SK-N-SH (cell line): Measurements from ENCODE around the gene CYP39A1. TPM values are rescaled to one million over a fixed set of nuclear protein-coding genes. Genes with fewer than 3 reads are reported as not detected.

Experiments
- CTCF ChIA-PET: fragments of 300-600, 350-600 bp; formaldehyde crosslinking; extraction: SDS; loops from one replicate; lab custom pipeline; 2021; lab: Yijun Ruan, JAX
- POLR2A ChIA-PET: fragments of 350-600 bp; sonication (Branson Sonifier 250); formaldehyde crosslinking; extraction: SDS; loops from one replicate; lab custom pipeline; 2020; ENCODE audit warnings: antibody characterized with exemption, inconsistent platforms; lab: Yijun Ruan, JAX
- DNase-seq: peaks from one replicate; pipeline ENCODE4 v3.0.0; 2012
- H2AFZ ChIP-seq: fragments of 200-600 bp; sonication (generic); 2 replicates; pipeline ENCODE4 v1.8.1; 2016; ENCODE audit warnings: antibody characterized with exemption, mild to moderate bottlenecking, low read depth
- H3F3A ChIP-seq: fragments of 200-600 bp; sonication (generic); replicated peaks from 2 replicates; pipeline ENCODE3; 2016; ENCODE audit warnings: antibody characterized with exemption, mild to moderate bottlenecking; ENCODE audit not compliant: insufficient read depth
- H3K27ac ChIP-seq, 2 experiments: fragments of 200-500 bp in 1 of 2; fragments of 200-600 bp in 1 of 2; sonication (Bioruptor generic) in 1 of 2; sonication (generic), shearing (Covaris generic) in 1 of 2; 2 replicates each; pipeline versions ENCODE4 v1.5.1 to v1.6.1; 2014 to 2016; ENCODE audit warnings: low read depth in 2 of 2, inconsistent platforms in 1 of 2, low read length in 1 of 2, mild to moderate bottlenecking in 1 of 2, mixed read lengths in 1 of 2
- H3K27me3 ChIP-seq: fragments of 200-600 bp; sonication (generic), shearing (Covaris generic); 2 replicates; pipeline ENCODE4 v1.6.1; 2016; ENCODE audit warnings: mixed run types; ENCODE audit not compliant: insufficient read depth
- H3K36me3 ChIP-seq, 2 experiments: fragments of 200-500 bp in 1 of 2; fragments of 200-600 bp in 1 of 2; sonication (Bioruptor generic) in 1 of 2; sonication (generic) in 1 of 2; replicated peaks in 1 of 2; 2 replicates each; pipeline versions ENCODE3 to v1.5.1; 2014 to 2016; ENCODE audit warnings: low read length in 1 of 2, mild to moderate bottlenecking in 1 of 2; ENCODE audit not compliant: insufficient read depth in 2 of 2, control insufficient read depth in 1 of 2
- H3K4me1 ChIP-seq, 2 experiments: fragments of 200-500 bp in 1 of 2; fragments of 200-600 bp in 1 of 2; sonication (Bioruptor generic) in 1 of 2; sonication (generic), shearing (Covaris generic) in 1 of 2; 2 replicates each; pipeline versions ENCODE4 v1.5.1 to v1.6.1; 2014 to 2016; ENCODE audit warnings: low read depth in 1 of 2, low read length in 1 of 2, mixed run types in 1 of 2; ENCODE audit not compliant: insufficient read depth in 2 of 2, control insufficient read depth in 1 of 2
- H3K4me2 ChIP-seq: fragments of 200-600 bp; sonication (generic), shearing (Covaris generic); 2 replicates; pipeline ENCODE4 v1.6.1; 2017; ENCODE audit warnings: mixed run types
- H3K4me3 ChIP-seq, 2 experiments: fragments of 200-500 bp in 1 of 2; fragments of 200-600 bp in 1 of 2; sonication (Bioruptor generic) in 1 of 2; sonication (generic), shearing (Covaris generic) in 1 of 2; 2 replicates each; pipeline versions ENCODE4 v1.5.1 to v1.8.1; 2014 to 2016; ENCODE audit warnings: low read depth in 2 of 2, inconsistent platforms in 1 of 2, low read length in 1 of 2, mild to moderate bottlenecking in 1 of 2, mixed read lengths in 1 of 2, moderate library complexity in 1 of 2
- H3K79me2 ChIP-seq: fragments of 200-600 bp; sonication (generic); 2 replicates; pipeline ENCODE4 v1.8.1; 2017; ENCODE audit warnings: mild to moderate bottlenecking; ENCODE audit not compliant: insufficient read depth
- H3K9ac ChIP-seq: fragments of 200-600 bp; sonication (generic); 2 replicates; pipeline ENCODE4 v1.6.1; 2017; ENCODE audit warnings: mixed run types
- H3K9me2 ChIP-seq: fragments of 200-600 bp; sonication (generic); 2 replicates; pipeline ENCODE4 v1.6.1; 2017; ENCODE audit warnings: mixed run types
- H3K9me3 ChIP-seq: fragments of 200-600 bp; sonication (generic); 2 replicates; pipeline ENCODE4 v1.6.1; 2017; ENCODE audit warnings: mixed run types, mild to moderate bottlenecking, moderate library complexity
- H4K20me1 ChIP-seq: fragments of 200-600 bp; sonication (generic); 2 replicates; pipeline ENCODE4 v1.6.1; 2017; ENCODE audit warnings: mild to moderate bottlenecking, mixed run types; ENCODE audit not compliant: insufficient read depth
- ELF1 ChIP-seq: IDR thresholded peaks from 2 replicates; pipeline ENCODE4 v1.4.0; 2012
- FOXJ3 ChIP-seq: sonication (generic); formaldehyde crosslinking; IDR thresholded peaks from 2 replicates; pipeline ENCODE4 v1.5.1; 2020; ENCODE audit warnings: mild to moderate bottlenecking, missing genetic modification reagents
- GATA2 ChIP-seq: sonication (generic); formaldehyde crosslinking; IDR thresholded peaks from 2 replicates; pipeline ENCODE4 v1.5.0; 2020; ENCODE audit warnings: mild to moderate bottlenecking, missing genetic modification reagents
- NFIC ChIP-seq: IDR thresholded peaks from 2 replicates; pipeline ENCODE4 v1.4.0; 2012; ENCODE audit warnings: borderline replicate concordance
- RFX5 ChIP-seq: IDR thresholded peaks from 2 replicates; pipeline ENCODE4 v1.6.1; 2012; ENCODE audit warnings: mild to moderate bottlenecking, improper control_type of control experiment, low read length
- RXRA ChIP-seq: IDR thresholded peaks from 2 replicates; pipeline ENCODE4 v1.4.0; 2012; ENCODE audit warnings: low read depth, mild to moderate bottlenecking, borderline replicate concordance
- WGBS: methylation state at CpG from one replicate; pipeline ENCODE4 v1.1.6; 2017; ENCODE audit warnings: low lambda C conversion rate; 5-methylcytosine and 5-hydroxymethylcytosine counted together
- polyA plus RNA-seq, 3 experiments: library from polyadenylated mRNA; depleted of rRNA; stranded (reverse); fragments of >200 nt; gene quantifications; 2 replicates each; pipeline ENCODE4 v1.2.3, GENCODE V29; 2012
- TF ChIP-seq, protein P1 (sequence below): IDR thresholded peaks from 2 replicates; pipeline ENCODE4 v1.6.1; 2012; ENCODE audit warnings: mild to moderate bottlenecking, low read depth, low read length, moderate library complexity
- TF ChIP-seq, protein P2 (sequence below): fragments of 150-350 bp; IDR thresholded peaks from 2 replicates; pipeline ENCODE4 v1.6.1; 2016; ENCODE audit warnings: mild to moderate bottlenecking, low read depth, low read length
- TF ChIP-seq, protein P3 (sequence below): fragments of 200-600 bp; sonication (generic); IDR thresholded peaks from 2 replicates; pipeline ENCODE4 v1.6.1; 2017; ENCODE audit warnings: antibody characterized with exemption, mild to moderate bottlenecking, moderate library complexity

CYP39A1 gene
- polyA plus RNA-seq, 1 of the 3 experiments (the other 2 are of a cell fraction) = not detected

DNA sequence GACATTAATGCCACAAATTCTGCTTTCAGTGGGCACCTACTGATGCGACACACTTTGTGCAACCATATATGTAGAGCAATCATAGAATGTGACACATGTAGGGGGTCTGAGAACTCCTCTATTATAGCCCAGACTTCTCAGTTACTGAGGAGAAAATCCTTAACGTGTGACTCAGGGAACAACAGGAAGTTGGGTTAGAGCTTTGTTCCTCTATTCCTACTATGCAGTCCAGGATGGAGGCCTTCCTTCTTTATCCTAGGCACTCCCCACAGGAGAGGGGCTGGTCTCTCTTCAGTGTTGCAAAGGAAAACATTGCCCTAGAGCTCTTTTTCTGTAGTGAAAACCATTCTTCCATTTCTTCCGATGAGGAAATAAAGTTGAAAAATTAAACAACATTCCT, 121.7 kb downstream of the CYP39A1 start (continued):
- TF ChIP-seq, protein P1, sequence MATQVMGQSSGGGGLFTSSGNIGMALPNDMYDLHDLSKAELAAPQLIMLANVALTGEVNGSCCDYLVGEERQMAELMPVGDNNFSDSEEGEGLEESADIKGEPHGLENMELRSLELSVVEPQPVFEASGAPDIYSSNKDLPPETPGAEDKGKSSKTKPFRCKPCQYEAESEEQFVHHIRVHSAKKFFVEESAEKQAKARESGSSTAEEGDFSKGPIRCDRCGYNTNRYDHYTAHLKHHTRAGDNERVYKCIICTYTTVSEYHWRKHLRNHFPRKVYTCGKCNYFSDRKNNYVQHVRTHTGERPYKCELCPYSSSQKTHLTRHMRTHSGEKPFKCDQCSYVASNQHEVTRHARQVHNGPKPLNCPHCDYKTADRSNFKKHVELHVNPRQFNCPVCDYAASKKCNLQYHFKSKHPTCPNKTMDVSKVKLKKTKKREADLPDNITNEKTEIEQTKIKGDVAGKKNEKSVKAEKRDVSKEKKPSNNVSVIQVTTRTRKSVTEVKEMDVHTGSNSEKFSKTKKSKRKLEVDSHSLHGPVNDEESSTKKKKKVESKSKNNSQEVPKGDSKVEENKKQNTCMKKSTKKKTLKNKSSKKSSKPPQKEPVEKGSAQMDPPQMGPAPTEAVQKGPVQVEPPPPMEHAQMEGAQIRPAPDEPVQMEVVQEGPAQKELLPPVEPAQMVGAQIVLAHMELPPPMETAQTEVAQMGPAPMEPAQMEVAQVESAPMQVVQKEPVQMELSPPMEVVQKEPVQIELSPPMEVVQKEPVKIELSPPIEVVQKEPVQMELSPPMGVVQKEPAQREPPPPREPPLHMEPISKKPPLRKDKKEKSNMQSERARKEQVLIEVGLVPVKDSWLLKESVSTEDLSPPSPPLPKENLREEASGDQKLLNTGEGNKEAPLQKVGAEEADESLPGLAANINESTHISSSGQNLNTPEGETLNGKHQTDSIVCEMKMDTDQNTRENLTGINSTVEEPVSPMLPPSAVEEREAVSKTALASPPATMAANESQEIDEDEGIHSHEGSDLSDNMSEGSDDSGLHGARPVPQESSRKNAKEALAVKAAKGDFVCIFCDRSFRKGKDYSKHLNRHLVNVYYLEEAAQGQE = no peak
- TF ChIP-seq ELF1 = no peak
- TF ChIP-seq RFX5 = no peak
- no peak for TF ChIP-seq NFIC

DNA sequence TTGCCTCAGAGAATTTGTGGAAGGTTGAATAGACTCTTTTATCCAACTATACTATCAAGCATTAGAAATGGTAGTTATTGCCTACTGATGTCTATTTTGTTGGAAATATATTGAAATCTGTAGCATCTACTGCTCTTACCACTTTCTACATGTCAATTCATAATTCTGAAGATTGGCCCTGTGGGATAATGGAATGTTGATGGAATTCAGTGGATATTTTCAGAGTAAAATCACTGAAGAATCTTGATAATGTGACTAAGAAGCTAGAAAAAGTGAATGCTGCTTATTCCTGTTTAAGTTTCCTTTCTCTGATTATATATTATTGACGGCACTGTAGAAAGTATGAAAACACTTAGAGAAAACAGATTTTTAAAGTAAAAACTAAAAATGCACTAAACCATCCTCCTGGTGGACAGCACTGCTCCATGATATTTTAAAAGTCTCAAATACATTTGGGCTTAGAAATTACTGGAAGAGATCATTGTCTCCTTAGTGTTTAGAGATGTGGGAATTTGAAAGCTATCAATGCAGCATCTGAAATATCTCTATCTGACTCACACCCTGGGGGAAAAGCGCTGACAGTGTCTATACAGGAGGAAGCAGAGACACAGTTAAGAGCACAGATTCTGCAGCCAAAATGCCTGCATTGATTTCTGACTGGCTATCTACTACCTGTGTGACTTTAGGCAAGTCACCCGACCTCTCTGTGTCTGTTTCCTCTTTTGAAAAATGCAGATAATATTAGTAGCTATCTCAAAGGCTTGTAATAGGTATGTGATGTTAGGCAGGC, 123.5 kb downstream of the CYP39A1 start:
- Histone ChIP-seq H3K4me1 (no peaks in the 10 kb centered on the region), H3K27me3 (no peaks in the 10 kb centered on the region), H2AFZ (no peak overlapping the region), H3K9ac (no peak overlapping the region), H4K20me1 (no peaks in the 10 kb centered on the region), H3K4me2 (no peak overlapping the region), H3K9me2 (no peaks in the 10 kb centered on the region), H3F3A (no peaks in the 10 kb centered on the region), H3K9me3 (no peaks in the 10 kb centered on the region), H3K4me3 (no peak overlapping the region), H3K27ac (no peak overlapping the region), H3K79me2 (no peaks in the 10 kb centered on the region), H3K36me3 (no peaks in the 10 kb centered on the region)
- TF ChIP-seq, protein P2, sequence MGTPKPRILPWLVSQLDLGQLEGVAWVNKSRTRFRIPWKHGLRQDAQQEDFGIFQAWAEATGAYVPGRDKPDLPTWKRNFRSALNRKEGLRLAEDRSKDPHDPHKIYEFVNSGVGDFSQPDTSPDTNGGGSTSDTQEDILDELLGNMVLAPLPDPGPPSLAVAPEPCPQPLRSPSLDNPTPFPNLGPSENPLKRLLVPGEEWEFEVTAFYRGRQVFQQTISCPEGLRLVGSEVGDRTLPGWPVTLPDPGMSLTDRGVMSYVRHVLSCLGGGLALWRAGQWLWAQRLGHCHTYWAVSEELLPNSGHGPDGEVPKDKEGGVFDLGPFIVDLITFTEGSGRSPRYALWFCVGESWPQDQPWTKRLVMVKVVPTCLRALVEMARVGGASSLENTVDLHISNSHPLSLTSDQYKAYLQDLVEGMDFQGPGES = no peak
- TF ChIP-seq, protein P3, sequence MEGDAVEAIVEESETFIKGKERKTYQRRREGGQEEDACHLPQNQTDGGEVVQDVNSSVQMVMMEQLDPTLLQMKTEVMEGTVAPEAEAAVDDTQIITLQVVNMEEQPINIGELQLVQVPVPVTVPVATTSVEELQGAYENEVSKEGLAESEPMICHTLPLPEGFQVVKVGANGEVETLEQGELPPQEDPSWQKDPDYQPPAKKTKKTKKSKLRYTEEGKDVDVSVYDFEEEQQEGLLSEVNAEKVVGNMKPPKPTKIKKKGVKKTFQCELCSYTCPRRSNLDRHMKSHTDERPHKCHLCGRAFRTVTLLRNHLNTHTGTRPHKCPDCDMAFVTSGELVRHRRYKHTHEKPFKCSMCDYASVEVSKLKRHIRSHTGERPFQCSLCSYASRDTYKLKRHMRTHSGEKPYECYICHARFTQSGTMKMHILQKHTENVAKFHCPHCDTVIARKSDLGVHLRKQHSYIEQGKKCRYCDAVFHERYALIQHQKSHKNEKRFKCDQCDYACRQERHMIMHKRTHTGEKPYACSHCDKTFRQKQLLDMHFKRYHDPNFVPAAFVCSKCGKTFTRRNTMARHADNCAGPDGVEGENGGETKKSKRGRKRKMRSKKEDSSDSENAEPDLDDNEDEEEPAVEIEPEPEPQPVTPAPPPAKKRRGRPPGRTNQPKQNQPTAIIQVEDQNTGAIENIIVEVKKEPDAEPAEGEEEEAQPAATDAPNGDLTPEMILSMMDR = no peak
- TF ChIP-seq GATA2 (no peak), RXRA (no peak), FOXJ3 (no peak)
- POLR2A ChIA-PET = no interaction called here
- WGBS = 7% methylated on average over 3 of the region's 3 CpGs
- CTCF ChIA-PET = no interaction called here
- no peak for DNase-seq
